Measurements from ENCODE around the gene NCK2. TPM values are rescaled to one million over a fixed set of nuclear protein-coding genes. Genes with fewer than 3 reads are reported as not detected.

NCK2 gene
- polyA plus RNA-seq, 1 of the 3 experiments (the other 2 are of a cell fraction) = 42.8 TPM

DNA sequence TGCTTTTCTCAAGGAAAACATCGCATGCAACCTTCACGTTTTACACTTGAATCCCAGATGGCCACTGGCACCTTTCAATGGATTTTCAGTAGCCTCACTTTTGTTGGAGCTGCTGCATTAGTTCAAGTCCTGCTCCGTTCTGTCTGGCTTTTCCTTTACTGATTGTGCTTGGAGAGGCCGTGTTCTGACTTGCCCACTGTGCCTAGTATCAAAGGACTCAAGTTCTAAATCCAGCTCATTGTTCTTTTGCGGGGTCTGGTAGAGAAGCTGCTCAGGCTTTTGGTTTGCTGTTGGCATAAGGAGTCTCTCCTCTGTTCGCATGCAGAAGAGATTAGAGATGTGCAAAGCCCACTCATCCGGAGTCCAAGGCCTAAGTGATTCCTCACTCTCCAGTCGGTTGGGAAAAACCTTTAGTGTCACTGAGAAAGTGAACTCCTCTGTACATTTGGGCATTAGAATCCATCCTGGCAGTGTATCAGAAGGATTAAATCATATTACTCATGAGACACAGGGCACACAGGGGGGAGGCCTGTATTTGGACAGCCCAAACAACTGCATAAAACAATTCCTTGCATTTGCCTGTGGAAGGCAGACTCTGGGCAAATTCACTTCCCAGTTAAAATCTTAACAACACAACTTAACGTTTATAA, 69.7 kb downstream of the NCK2 start:
- Histone ChIP-seq H3K9ac (no peak overlapping the region), H3K9me2 (no peaks in the 10 kb centered on the region), H3K27me3 (ENCODE audit: insufficient read depth) (no peaks in the 10 kb centered on the region), H3K79me2 (ENCODE audit: insufficient read depth) (peaks cover 44% of the 10 kb centered on the region; the same call in 1 of the 2 replicates), H3K4me2 (no peak overlapping the region), H4K20me1 (ENCODE audit: insufficient read depth) (peaks cover 54% of the 10 kb centered on the region), H3K4me3 (ENCODE audit: low read depth in 2 of 2, low read length in 1 of 2) (no peak overlapping the region), H3K4me1 (ENCODE audit: control insufficient read depth in 1 of 2, insufficient read depth in 2 of 2, low read depth in 1 of 2, low read length in 1 of 2) (peaks cover 0 to 31% of the 10 kb centered on the region in 2 experiments; a peak in 2 of 4 replicates), H3K36me3 (replicated peaks in 1 of 2; ENCODE audit: control insufficient read depth in 1 of 2, insufficient read depth in 2 of 2, low read length in 1 of 2) (peaks cover 7 to 9% of the 10 kb centered on the region in 2 experiments), H3K9me3 (no peaks in the 10 kb centered on the region), H2AFZ (ENCODE audit: low read depth) (no peak overlapping the region), H3K27ac (ENCODE audit: low read depth in 2 of 2, low read length in 1 of 2) (no peak overlapping the region), H3F3A (replicated peaks; ENCODE audit: insufficient read depth) (no peaks in the 10 kb centered on the region)
- 88% methylated on average over 9 of the region's 9 CpGs for WGBS (ENCODE audit: low lambda C conversion rate)
- TF ChIP-seq SIN3A (IDR thresholded peaks at IDR 0.05; ENCODE audit: borderline replicate concordance, low read depth, low read length) = no peak
- TF ChIP-seq, protein P1, sequence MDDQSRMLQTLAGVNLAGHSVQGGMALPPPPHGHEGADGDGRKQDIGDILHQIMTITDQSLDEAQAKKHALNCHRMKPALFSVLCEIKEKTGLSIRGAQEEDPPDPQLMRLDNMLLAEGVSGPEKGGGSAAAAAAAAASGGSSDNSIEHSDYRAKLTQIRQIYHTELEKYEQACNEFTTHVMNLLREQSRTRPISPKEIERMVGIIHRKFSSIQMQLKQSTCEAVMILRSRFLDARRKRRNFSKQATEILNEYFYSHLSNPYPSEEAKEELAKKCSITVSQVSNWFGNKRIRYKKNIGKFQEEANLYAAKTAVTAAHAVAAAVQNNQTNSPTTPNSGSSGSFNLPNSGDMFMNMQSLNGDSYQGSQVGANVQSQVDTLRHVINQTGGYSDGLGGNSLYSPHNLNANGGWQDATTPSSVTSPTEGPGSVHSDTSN (IDR thresholded peaks at IDR 0.05) = no peak
- TF ChIP-seq NFIC (IDR thresholded peaks at IDR 0.05; ENCODE audit: borderline replicate concordance) = no peak
- no peak for TF ChIP-seq NRF1 (IDR thresholded peaks at IDR 0.05; ENCODE audit: low read depth, low read length)
- no peak for TF ChIP-seq YY1 (IDR thresholded peaks at IDR 0.05; ENCODE audit: low read depth)
- TF ChIP-seq, protein P2, sequence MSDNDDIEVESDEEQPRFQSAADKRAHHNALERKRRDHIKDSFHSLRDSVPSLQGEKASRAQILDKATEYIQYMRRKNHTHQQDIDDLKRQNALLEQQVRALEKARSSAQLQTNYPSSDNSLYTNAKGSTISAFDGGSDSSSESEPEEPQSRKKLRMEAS (IDR thresholded peaks at IDR 0.05; ENCODE audit: low read depth) = no peak
- TF ChIP-seq FOXJ3 (CRISPR knock-in tag; IDR thresholded peaks at IDR 0.05) = no peak
- no peak for TF ChIP-seq GATA2 (CRISPR knock-in tag; IDR thresholded peaks at IDR 0.05)
- TF ChIP-seq TCF12 (IDR thresholded peaks at IDR 0.05) = no peak
- no peak for TF ChIP-seq GABPA (IDR thresholded peaks at IDR 0.05; ENCODE audit: low read depth)
- no peak for TF ChIP-seq JUND (IDR thresholded peaks at IDR 0.05)
- TF ChIP-seq, protein P3, sequence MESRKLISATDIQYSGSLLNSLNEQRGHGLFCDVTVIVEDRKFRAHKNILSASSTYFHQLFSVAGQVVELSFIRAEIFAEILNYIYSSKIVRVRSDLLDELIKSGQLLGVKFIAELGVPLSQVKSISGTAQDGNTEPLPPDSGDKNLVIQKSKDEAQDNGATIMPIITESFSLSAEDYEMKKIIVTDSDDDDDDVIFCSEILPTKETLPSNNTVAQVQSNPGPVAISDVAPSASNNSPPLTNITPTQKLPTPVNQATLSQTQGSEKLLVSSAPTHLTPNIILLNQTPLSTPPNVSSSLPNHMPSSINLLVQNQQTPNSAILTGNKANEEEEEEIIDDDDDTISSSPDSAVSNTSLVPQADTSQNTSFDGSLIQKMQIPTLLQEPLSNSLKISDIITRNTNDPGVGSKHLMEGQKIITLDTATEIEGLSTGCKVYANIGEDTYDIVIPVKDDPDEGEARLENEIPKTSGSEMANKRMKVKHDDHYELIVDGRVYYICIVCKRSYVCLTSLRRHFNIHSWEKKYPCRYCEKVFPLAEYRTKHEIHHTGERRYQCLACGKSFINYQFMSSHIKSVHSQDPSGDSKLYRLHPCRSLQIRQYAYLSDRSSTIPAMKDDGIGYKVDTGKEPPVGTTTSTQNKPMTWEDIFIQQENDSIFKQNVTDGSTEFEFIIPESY (IDR thresholded peaks at IDR 0.05; ENCODE audit: borderline replicate concordance, low read depth) = no peak
- TF ChIP-seq SMC3 (IDR thresholded peaks at IDR 0.05; ENCODE audit: low read depth, low read length) = no peak
- TF ChIP-seq MXI1 (IDR thresholded peaks at IDR 0.05; ENCODE audit: low read depth, low read length) = no peak
- TF ChIP-seq CHD2 (IDR thresholded peaks at IDR 0.05; ENCODE audit: low read length, partially characterized antibody) = no peak
- no peak for TF ChIP-seq RCOR1 (IDR thresholded peaks at IDR 0.05; ENCODE audit: low read length)
- no peak for TF ChIP-seq CTCF (IDR thresholded peaks at IDR 0.05)
- TF ChIP-seq POLR2AphosphoS5 (IDR thresholded peaks at IDR 0.05; ENCODE audit: low read depth, low read length) = no peak
- CTCF ChIA-PET = interaction anchor here (2.5 kb wide), 1 partner anchor 11 kb away, joined by 8 read pairs; no protein-coding TSS in a partner anchor
- POLR2A ChIA-PET = no interaction called here
- no peak for DNase-seq

Data from SK-N-SH (cell line).